Panc1 (cell line): ENCODE data around the gene UBXN1. TPM values are rescaled to one million over a fixed set of nuclear protein-coding genes. Genes with fewer than 3 reads are reported as not detected.

Experiments
- ATAC-seq: fragments of 200-7000 bp; cut with Tn5 transposase; 2 replicates; pipeline ENCODE4 v1.9.1; 2020; ENCODE audit warnings: mild to moderate bottlenecking, moderate library complexity
- BruUV-seq: library from RNA; stranded (reverse); fragments of 400-500 nt; replicated peaks from 2 replicates; lab custom pipeline; 2021; lab: Mats Ljungman, UMichigan
- CTCF ChIA-PET: fragments of 300-600 bp; sonication (Branson Sonifier 250); formaldehyde crosslinking; loops from one replicate; lab custom pipeline; 2022; ENCODE audit warnings: antibody characterized with exemption; lab: Charles Lee
- POLR2A ChIA-PET: fragments of 300-600 bp; sonication (Branson Sonifier 250); formaldehyde crosslinking; loops from one replicate; lab custom pipeline; 2022; ENCODE audit warnings: antibody characterized with exemption; lab: Charles Lee
- DNase-seq: peaks from one replicate; pipeline ENCODE4 v3.0.0-alpha.2; 2010; ENCODE audit warnings: low read depth, low spot score
- H3K27ac ChIP-seq: 2 replicates; pipeline ENCODE4 v1.5.1; 2011; ENCODE audit warnings: mild to moderate bottlenecking, low read length, inconsistent platforms
- H3K27me3 ChIP-seq: fragments of 200-500 bp; sonication (Bioruptor generic); 2 replicates; pipeline ENCODE4 v1.6.0; 2014; ENCODE audit warnings: low read length, inconsistent platforms; ENCODE audit not compliant: control insufficient read depth, insufficient read depth
- H3K36me3 ChIP-seq: fragments of 200-500 bp; sonication (Bioruptor generic); 2 replicates; pipeline ENCODE4 v1.5.1; 2014; ENCODE audit warnings: inconsistent platforms, mild to moderate bottlenecking, low read length, moderate library complexity; ENCODE audit not compliant: control insufficient read depth, insufficient read depth
- H3K4me1 ChIP-seq: 2 replicates; pipeline ENCODE4 v1.5.1; 2011; ENCODE audit warnings: inconsistent platforms, mild to moderate bottlenecking, low read length, moderate library complexity; ENCODE audit not compliant: control insufficient read depth, insufficient read depth
- H3K4me3 ChIP-seq, 2 experiments: 2 replicates each; pipeline ENCODE4 v1.5.1; 2011 to 2012; ENCODE audit warnings: low read depth in 2 of 2, low read length in 2 of 2, mild to moderate bottlenecking in 2 of 2, inconsistent platforms in 1 of 2, moderate library complexity in 1 of 2
- H3K9me3 ChIP-seq: fragments of 200-500 bp; sonication (Bioruptor generic); 2 replicates; pipeline ENCODE4 v1.5.1; 2014; ENCODE audit warnings: low read depth, mild to moderate bottlenecking, inconsistent platforms, low read length, moderate library complexity; ENCODE audit not compliant: control insufficient read depth, insufficient read depth
- CTCF ChIP-seq: fragments of 450-650 bp; IDR thresholded peaks from 2 replicates; pipeline ENCODE4 v1.5.1; 2017; ENCODE audit warnings: mild to moderate bottlenecking
- POLR2AphosphoS5 ChIP-seq: IDR thresholded peaks from 2 replicates; pipeline ENCODE4 v1.6.1; 2012; ENCODE audit warnings: mild to moderate bottlenecking, low read depth, low read length, moderate library complexity
- REST ChIP-seq, 2 experiments: IDR thresholded peaks; 2 replicates each; pipeline ENCODE4 v1.6.1; 2011 to 2012; ENCODE audit warnings: low read depth in 2 of 2, control low read depth in 1 of 2, low read length in 1 of 2, mild to moderate bottlenecking in 1 of 2, moderate library complexity in 1 of 2; ENCODE audit not compliant: insufficient read depth in 1 of 2
- SIN3A ChIP-seq: IDR thresholded peaks from 2 replicates; pipeline ENCODE4 v1.6.1; 2012; ENCODE audit warnings: low read depth, mild to moderate bottlenecking, low read length, moderate library complexity, borderline replicate concordance; ENCODE audit not compliant: insufficient read depth
- TCF7L2 ChIP-seq: IDR thresholded peaks from 2 replicates; pipeline ENCODE4 v1.6.1; 2011; ENCODE audit warnings: mild to moderate bottlenecking, low read depth, low read length, inconsistent platforms
- in situ Hi-C: cut with HindIII; loops from 2 replicates; pipeline ENCODE4 v1.10.0; 2016; ENCODE audit warnings: low sequenced_read_pairs, low pct_unique_long_range_greater_than_20kb
- intact Hi-C: fragments of 100-400 bp; cut with micrococcal nuclease; formaldehyde crosslinking; loops from one replicate; pipeline ENCODE4 v1.10.0; 2022; ENCODE audit not compliant: unreplicated experiment
- total RNA-seq: library from RNA; stranded (reverse); gene quantifications from one replicate; pipeline ENCODE4 v1.2.1, GENCODE V29; 2021; ENCODE audit not compliant: unreplicated experiment

The UBXN1 gene
- total RNA-seq, 1 experiment from 2014 or later, result 105 TPM

GRCh38 chr11:62648185-62648966 is 30.5 kb downstream of the UBXN1 start:
- Histone ChIP-seq H3K27me3 (no peaks in the 10 kb centered on the region), H3K4me3 (no peak overlapping the region), H3K27ac (no peak overlapping the region; the same call in 1 of the 2 replicates), H3K36me3 (0 out of 2 replicates have a peak, but pooled peaks cover 5% of the 10 kb centered on the region), H3K9me3 (no peaks in the 10 kb centered on the region), H3K4me1 (peaks cover 18% of the 10 kb centered on the region)
- ATAC-seq (no peak), DNase-seq (no peak)
- CTCF ChIA-PET, result interaction anchor here (0.6 kb wide), 1 partner anchor 105 kb away, joined by 3 read pairs; the partner anchor contains the start of gene ZBTB3
- in situ Hi-C loops (no loop called here), intact Hi-C loops (no loop called here)
- BruUV-seq, result no TSS peak
- POLR2A ChIA-PET, result interaction anchor here (0.6 to 0.8 kb wide), 3 partner anchors 16 to 95 kb away, joined by 3 to 20 read pairs (median 4); partner anchors contain the start of genes C11orf98 and CSKMT
- TF ChIP-seq POLR2AphosphoS5 (no peak), SIN3A (no peak), CTCF (no peak), REST (IDR thresholded peaks at IDR 0.05; ENCODE audit: insufficient read depth in 1 of 2, low read depth in 2 of 2, low read length in 1 of 2) (no peak), TCF7L2 (no peak)

GRCh38 chr11:62647609-62648005 is 31.3 kb downstream of the UBXN1 start:
- Histone ChIP-seq H3K27ac (no peak overlapping the region; the same call in 1 of the 2 replicates), H3K4me1 (peaks cover 21% of the 10 kb centered on the region), H3K36me3 (0 out of 2 replicates have a peak, but pooled peaks cover 2% of the 10 kb centered on the region), H3K9me3 (no peaks in the 10 kb centered on the region), H3K4me3 (no peak overlapping the region), H3K27me3 (no peaks in the 10 kb centered on the region)
- in situ Hi-C loops (no loop called here), intact Hi-C loops (no loop called here)
- no peak for ATAC-seq
- ChIA-PET CTCF (interaction anchor here (0.6 kb wide), 1 partner anchor 106 kb away, joined by 3 read pairs; the partner anchor contains the start of gene ZBTB3), POLR2A (interaction anchor here (0.6 kb wide), 1 partner anchor 95 kb away, joined by 3 read pairs; no protein-coding TSS in a partner anchor)
- no peak for TF ChIP-seq CTCF
- TF ChIP-seq SIN3A, result no peak
- TF ChIP-seq REST (IDR thresholded peaks at IDR 0.05; ENCODE audit: insufficient read depth in 1 of 2, low read depth in 2 of 2, low read length in 1 of 2), result no peak
- no peak for TF ChIP-seq TCF7L2
- no peak for TF ChIP-seq POLR2AphosphoS5
- BruUV-seq, result no TSS peak
- DNase-seq, result no peak
